IMR-90 (cell line): ENCODE measurements around the gene FMN2. TPM values are rescaled to one million over a fixed set of nuclear protein-coding genes. Genes with fewer than 3 reads are reported as not detected.

Experiments used
- ATAC-seq: fragments of 200-7000 bp; cut with Tn5 transposase; 2 replicates; pipeline ENCODE4 v1.9.1; 2020; ENCODE audit warnings: low read depth, mild to moderate bottlenecking, moderate library complexity
- BruUV-seq: library from RNA; stranded (reverse); fragments of 400-500 nt; replicated peaks from 2 replicates; lab custom pipeline; 2021; lab: Mats Ljungman, UMichigan
- CTCF ChIA-PET: fragments of 300-600 bp; formaldehyde crosslinking; extraction: SDS; loops from one replicate; lab custom pipeline; 2021; ENCODE audit warnings: antibody characterized with exemption; lab: Yijun Ruan, JAX
- POLR2A ChIA-PET: fragments of 300-600 bp; sonication (Branson Sonifier 250); formaldehyde crosslinking; loops from one replicate; lab custom pipeline; 2022; ENCODE audit warnings: antibody characterized with exemption; ENCODE audit not compliant: unreplicated experiment; lab: Charles Lee
- DNase-seq: peaks from one replicate; pipeline ENCODE4 v3.0.0; 2013
- H2AFZ ChIP-seq: replicated peaks from 2 replicates; pipeline ENCODE3; 2013; ENCODE audit warnings: low read length, mild to moderate bottlenecking; ENCODE audit not compliant: poor library complexity
- H2AK5ac ChIP-seq: 2 replicates; pipeline ENCODE4 v1.6.1; 2013; ENCODE audit warnings: low read depth, low read length, inconsistent platforms
- H2AK9ac ChIP-seq: replicated peaks from 2 replicates; pipeline ENCODE3; 2013; ENCODE audit warnings: mild to moderate bottlenecking, low read depth, low read length, moderate library complexity; ENCODE audit not compliant: poor library complexity
- H2BK120ac ChIP-seq: 2 replicates; pipeline ENCODE4 v1.6.1; 2013; ENCODE audit warnings: low read depth, low read length, inconsistent platforms
- H2BK15ac ChIP-seq: 3 replicates; pipeline ENCODE4 v1.6.1; 2013; ENCODE audit warnings: low read depth, low read length, inconsistent platforms
- H2BK20ac ChIP-seq: 2 replicates; pipeline ENCODE4 v1.6.1; 2013; ENCODE audit warnings: low read depth, mild to moderate bottlenecking, inconsistent platforms, low read length, moderate library complexity
- H2BK5ac ChIP-seq: 2 replicates; pipeline ENCODE4 v1.6.1; 2013; ENCODE audit warnings: mild to moderate bottlenecking, low read depth, low read length, inconsistent platforms; ENCODE audit not compliant: poor library complexity, severe bottlenecking
- H3K14ac ChIP-seq: replicated peaks from 2 replicates; pipeline ENCODE4 v1.6.1; 2013; ENCODE audit warnings: low read depth, low read length, inconsistent platforms
- H3K18ac ChIP-seq: 2 replicates; pipeline ENCODE4 v1.6.1; 2013; ENCODE audit warnings: low read depth, low read length, control low read depth
- H3K23ac ChIP-seq: 2 replicates; pipeline ENCODE4 v1.6.1; 2013; ENCODE audit warnings: low read depth, low read length, inconsistent platforms
- H3K27ac ChIP-seq: 2 replicates; pipeline ENCODE4 v1.5.1; 2013; ENCODE audit warnings: mild to moderate bottlenecking, control low read depth, low read length; ENCODE audit not compliant: insufficient read depth
- H3K27me3 ChIP-seq: 2 replicates; pipeline ENCODE4 v1.6.1; 2013; ENCODE audit warnings: low read length; ENCODE audit not compliant: control insufficient read depth, insufficient read depth
- H3K36me3 ChIP-seq: 2 replicates; pipeline ENCODE4 v1.6.1; 2013; ENCODE audit warnings: low read length, mixed read lengths; ENCODE audit not compliant: control insufficient read depth, insufficient read depth
- H3K4ac ChIP-seq: 2 replicates; pipeline ENCODE4 v1.6.1; 2013; ENCODE audit warnings: low read depth, low read length, inconsistent platforms
- H3K4me1 ChIP-seq: 2 replicates; pipeline ENCODE4 v1.6.1; 2013; ENCODE audit warnings: low read length, mixed read lengths; ENCODE audit not compliant: control insufficient read depth, insufficient read depth
- H3K4me2 ChIP-seq: 2 replicates; pipeline ENCODE4 v1.6.1; 2013; ENCODE audit warnings: low read depth, mild to moderate bottlenecking, control low read depth, low read length, moderate library complexity
- H3K4me3 ChIP-seq: 2 replicates; pipeline ENCODE4 v1.5.1; 2013; ENCODE audit warnings: low read depth, mild to moderate bottlenecking, control low read depth, low read length, moderate library complexity; ENCODE audit not compliant: insufficient read depth
- H3K56ac ChIP-seq: 2 replicates; pipeline ENCODE4 v1.6.1; 2013; ENCODE audit warnings: low read length, inconsistent platforms; ENCODE audit not compliant: insufficient read depth; ENCODE audit errors: extremely low read depth
- H3K79me1 ChIP-seq, 2 experiments: 2 replicates each; pipeline ENCODE4 v1.6.1; 2013; ENCODE audit warnings: low read length in 2 of 2, inconsistent platforms in 1 of 2, low read depth in 1 of 2
- H3K9ac ChIP-seq: 2 replicates; pipeline ENCODE4 v1.6.1; 2013; ENCODE audit warnings: low read depth, low read length, control low read depth
- H3K9me1 ChIP-seq: 2 replicates; pipeline ENCODE4 v1.6.1; 2013; ENCODE audit warnings: low read length, inconsistent platforms; ENCODE audit not compliant: insufficient read depth
- H3K9me3 ChIP-seq: 2 replicates; pipeline ENCODE4 v1.6.1; 2013; ENCODE audit warnings: low read length; ENCODE audit not compliant: control insufficient read depth, insufficient read depth
- H4K20me1 ChIP-seq: 2 replicates; pipeline ENCODE4 v1.6.1; 2013; ENCODE audit warnings: low read length, inconsistent platforms; ENCODE audit not compliant: insufficient read depth
- H4K5ac ChIP-seq: 2 replicates; pipeline ENCODE4 v1.6.1; 2013; ENCODE audit warnings: mild to moderate bottlenecking, low read depth, low read length, control low read depth
- H4K8ac ChIP-seq, 2 experiments: 2 replicates each; pipeline ENCODE4 v1.6.1; 2013; ENCODE audit warnings: low read depth in 2 of 2, low read length in 2 of 2, control low read depth in 1 of 2, inconsistent platforms in 1 of 2
- H4K91ac ChIP-seq: 2 replicates; pipeline ENCODE4 v1.6.1; 2013; ENCODE audit warnings: low read depth, low read length, inconsistent platforms; ENCODE audit not compliant: insufficient read depth
- MAFK ChIP-seq: IDR thresholded peaks from 2 replicates; pipeline ENCODE4 v1.6.1; 2012; ENCODE audit warnings: low read depth, low read length, improper control_type of control experiment
- MAZ ChIP-seq: IDR thresholded peaks from 2 replicates; pipeline ENCODE4 v1.6.1; 2012; ENCODE audit warnings: low read depth, mild to moderate bottlenecking, low read length, improper control_type of control experiment, moderate library complexity, borderline replicate concordance
- RAD21 ChIP-seq: IDR thresholded peaks from 2 replicates; pipeline ENCODE4 v1.6.1; 2012; ENCODE audit warnings: low read length, improper control_type of control experiment
- WGBS, 2 experiments: methylation state at CpG; one replicate each; pipeline versions ENCODE4 v1.1.5 to v1.1.7; 2013; ENCODE audit warnings: missing lambda C conversion rate in 2 of 2; ENCODE audit not compliant: insufficient read length in 1 of 2; ENCODE audit errors: extremely low coverage in 2 of 2; 5-methylcytosine and 5-hydroxymethylcytosine counted together
- dilution Hi-C: fragments of 300-500 bp; cut with HindIII; formaldehyde crosslinking; loops from one replicate; pipeline ENCODE4 v1.14.3; 2018; ENCODE audit warnings: low sequenced_read_pairs; ENCODE audit not compliant: unreplicated experiment
- in situ Hi-C: fragments of 300-500 bp; cut with MboI; formaldehyde crosslinking; loops from 3 replicates; pipeline ENCODE4 v1.14.3; 2019; ENCODE audit warnings: low sequenced_read_pairs, inconsistent platforms, mixed read lengths
- intact Hi-C: fragments of 100-400 bp; cut with micrococcal nuclease; formaldehyde crosslinking; loops from 2 replicates; pipeline ENCODE4 v1.10.0; 2022
- polyA plus RNA-seq, 3 experiments: library from polyadenylated mRNA; depleted of rRNA; stranded (reverse); fragments of >200 nt; gene quantifications; 2 replicates each; pipeline ENCODE4 v1.2.3, GENCODE V29; 2012; ENCODE audit warnings: low replicate concordance in 1 of 3
- total RNA-seq: library from RNA; depleted of rRNA; stranded (reverse); fragments of >200 nt; gene quantifications from 2 replicates; pipeline ENCODE4 v1.2.3, GENCODE V29; 2012

Gene FMN2
- total and polyA plus RNA-seq, 2 of the 4 experiments (the other 2 are of a cell fraction) = 29.0 to 35.8 TPM

DNA sequence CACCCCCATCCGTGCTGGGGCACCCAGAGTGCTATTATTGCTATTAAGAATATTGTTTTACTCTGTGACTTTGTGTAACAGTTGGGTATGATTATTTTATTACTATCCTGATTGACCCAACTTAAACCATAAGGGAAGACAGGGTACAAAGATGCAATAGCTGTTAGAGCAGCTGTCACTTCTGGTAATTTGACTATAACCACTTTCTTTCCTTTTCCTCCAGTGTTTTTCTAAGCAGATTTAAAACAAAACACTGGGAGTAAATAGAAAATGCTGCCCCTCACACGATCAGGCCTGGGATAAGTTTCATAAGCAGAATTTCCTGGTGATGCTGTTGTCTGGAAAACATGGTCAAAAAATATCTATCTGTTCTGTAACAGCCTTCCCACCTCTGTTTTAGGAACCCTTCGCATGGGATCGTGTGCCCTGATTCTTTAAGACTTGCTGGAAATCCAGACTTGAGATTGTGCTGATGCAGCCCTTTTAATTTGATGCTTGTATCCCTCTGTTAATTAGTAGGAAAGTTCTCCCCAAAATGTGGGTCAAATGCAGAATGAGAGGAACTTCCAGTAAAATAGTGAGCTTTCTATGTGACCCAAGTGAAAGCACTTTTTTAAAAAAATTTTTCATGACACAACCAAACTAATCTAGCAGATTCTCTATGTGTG is 165.3 kb downstream of the FMN2 start:
- ATAC-seq (no peak), DNase-seq (no peak)
- H4K91ac ChIP-seq = peak overlapping the region; percentile 42; the same call in 1 of the 2 replicates
- H2BK5ac ChIP-seq = peak overlapping the region; percentile 74
- peaks cover 4% of the 10 kb centered on the region for H3K36me3 ChIP-seq
- dilution Hi-C loops = no loop called here
- intact Hi-C loops = no loop called here
- no peak overlapping the region for H3K4me3 ChIP-seq
- no peaks in the 10 kb centered on the region for H3K27me3 ChIP-seq
- peak overlapping the region; percentile 28 to 66; a peak in 3 of 4 replicates for H4K8ac ChIP-seq
- peaks cover 20 to 43% of the 10 kb centered on the region in 2 experiments for H3K79me1 ChIP-seq
- H3K18ac ChIP-seq = peak overlapping the region; percentile 61; the same call in 1 of the 2 replicates
- peak overlapping the region; percentile 22; the same call in 1 of the 2 replicates for H2AK5ac ChIP-seq
- TF ChIP-seq RAD21 (no peak), MAFK (peak; percentile 76), MAZ (no peak)
- 0 out of 3 replicates have a peak overlapping the region, but pooled peaks have one; percentile 20 for H2BK15ac ChIP-seq
- no TSS peak for BruUV-seq
- H2AFZ ChIP-seq = no peak overlapping the region
- in situ Hi-C loops = no loop called here
- H4K5ac ChIP-seq = peak overlapping the region; percentile 19; the same call in 1 of the 2 replicates
- ChIA-PET CTCF (interaction anchor here (0.6 to 0.9 kb wide), 3 partner anchors 64 to 400 kb away, joined by 3 read pairs; no protein-coding TSS in a partner anchor), POLR2A (no interaction called here)
- H3K4me2 ChIP-seq = no peak overlapping the region
- H3K4ac ChIP-seq = peak overlapping the region; percentile 64
- H3K9ac ChIP-seq = peak overlapping the region; percentile 62
- WGBS, 2 experiments = no CpG with 5 or more reads among the region's 4 CpGs
- no peak overlapping the region for H2AK9ac ChIP-seq
- H3K23ac ChIP-seq = peak overlapping the region; percentile 88; the same call in 1 of the 2 replicates
- H3K14ac ChIP-seq = peak overlapping the region; percentile 48; the same call in 1 of the 2 replicates
- H3K27ac ChIP-seq = no peak overlapping the region
- H3K9me1 ChIP-seq = no peaks in the 10 kb centered on the region
- peaks cover 4% of the 10 kb centered on the region; the same call in 1 of the 2 replicates for H3K4me1 ChIP-seq
- peaks cover 3% of the 10 kb centered on the region for H3K9me3 ChIP-seq
- peak overlapping the region; percentile 40 for H2BK20ac ChIP-seq
- H4K20me1 ChIP-seq = no peaks in the 10 kb centered on the region
- peak overlapping the region; percentile 78 for H2BK120ac ChIP-seq
- no peak overlapping the region for H3K56ac ChIP-seq
